Karpas-422 (cell line): ENCODE measurements around the gene PLEKHD1. TPM values are rescaled to one million over a fixed set of nuclear protein-coding genes. Genes with fewer than 3 reads are reported as not detected.

Experiments
- DNase-seq: peaks from one replicate; pipeline ENCODE4 v3.0.0-alpha.2; 2015
- H2AFZ ChIP-seq: fragments of 200-600 bp; sonication (generic); 2 replicates; pipeline ENCODE4 v1.6.1; 2014; ENCODE audit warnings: antibody characterized with exemption, low read length, mixed read lengths
- H3K27ac ChIP-seq: fragments of 200-600 bp; sonication (generic); 2 replicates; pipeline ENCODE4 v1.5.1; 2014; ENCODE audit warnings: mild to moderate bottlenecking, low read length, moderate library complexity
- H3K27me3 ChIP-seq: fragments of 200-600 bp; sonication (generic); 2 replicates; pipeline ENCODE4 v1.6.1; 2014; ENCODE audit warnings: low read length, mixed read lengths
- H3K36me3 ChIP-seq: fragments of 200-600 bp; sonication (generic); 2 replicates; pipeline ENCODE4 v1.6.1; 2014; ENCODE audit warnings: low read length, mixed read lengths; ENCODE audit not compliant: insufficient read depth
- H3K4me1 ChIP-seq: fragments of 200-600 bp; sonication (generic); 2 replicates; pipeline ENCODE4 v1.6.1; 2014; ENCODE audit warnings: mild to moderate bottlenecking, low read length, mixed read lengths
- H3K4me2 ChIP-seq: fragments of 200-600 bp; sonication (generic); 2 replicates; pipeline ENCODE4 v1.6.1; 2014; ENCODE audit warnings: low read length, low read depth, mild to moderate bottlenecking; ENCODE audit not compliant: poor library complexity, severe bottlenecking
- H3K4me3 ChIP-seq: fragments of 200-600 bp; sonication (generic); 2 replicates; pipeline ENCODE4 v1.5.1; 2014; ENCODE audit warnings: mild to moderate bottlenecking, antibody characterized with exemption, low read length, mixed read lengths
- H3K79me2 ChIP-seq: fragments of 200-600 bp; sonication (generic); 2 replicates; pipeline ENCODE4 v1.6.1; 2014; ENCODE audit warnings: mild to moderate bottlenecking, low read length, mixed read lengths
- H3K9ac ChIP-seq: fragments of 200-600 bp; sonication (generic); 2 replicates; pipeline ENCODE4 v1.6.0; 2014; ENCODE audit warnings: low read length
- H3K9me2 ChIP-seq: fragments of 200-600 bp; sonication (generic), shearing (Covaris generic); replicated peaks from 2 replicates; pipeline ENCODE4 v1.6.0; 2014; ENCODE audit warnings: mild to moderate bottlenecking, low read length, moderate library complexity; ENCODE audit not compliant: insufficient read depth
- H3K9me3 ChIP-seq: fragments of 300-700, 200-600 bp; sonication (generic); 2 replicates; pipeline ENCODE4 v1.6.1; 2014; ENCODE audit warnings: low read length, mixed read lengths
- H4K20me1 ChIP-seq: fragments of 200-600 bp; sonication (generic); 2 replicates; pipeline ENCODE4 v1.6.1; 2014; ENCODE audit warnings: mild to moderate bottlenecking, antibody characterized with exemption, low read length, low read depth; ENCODE audit not compliant: insufficient read depth
- total RNA-seq: library from RNA; depleted of rRNA; stranded (reverse); fragments of >200 nt; shearing (Covaris generic); gene quantifications from 2 replicates; pipeline ENCODE4 v1.2.3, GENCODE V29; 2014; ENCODE audit warnings: low replicate concordance

Gene PLEKHD1
- total RNA-seq, 1 experiment from 2014 or later: 0.41 TPM

GRCh38 chr14:69460093-69460701 is 24.3 kb upstream of the PLEKHD1 start:
- Histone ChIP-seq H3K27ac (no peak overlapping the region), H3K4me1 (0 out of 2 replicates have a peak, but pooled peaks cover 3% of the 10 kb centered on the region), H3K4me2 (no peak overlapping the region), H3K4me3 (no peak overlapping the region), H3K9ac (no peak overlapping the region), H3K9me2 (no peaks in the 10 kb centered on the region), H4K20me1 (no peaks in the 10 kb centered on the region), H3K79me2 (no peaks in the 10 kb centered on the region), H3K9me3 (no peaks in the 10 kb centered on the region), H3K27me3 (no peaks in the 10 kb centered on the region), H2AFZ (no peak overlapping the region), H3K36me3 (peaks cover 16% of the 10 kb centered on the region; the same call in 1 of the 2 replicates)
- DNase-seq: peak; percentile 91

- Histone ChIP-seq H3K4me2 (no peak overlapping the region), H3K36me3 (peaks cover 10% of the 10 kb centered on the region; the same call in 1 of the 2 replicates), H3K9me2 (no peaks in the 10 kb centered on the region), H3K9me3 (no peaks in the 10 kb centered on the region), H3K9ac (no peak overlapping the region), H3K4me3 (no peak overlapping the region), H3K27ac (no peak overlapping the region), H2AFZ (no peak overlapping the region), H3K79me2 (no peaks in the 10 kb centered on the region), H4K20me1 (no peaks in the 10 kb centered on the region), H3K4me1 (0 out of 2 replicates have a peak, but pooled peaks cover 3% of the 10 kb centered on the region), H3K27me3 (no peaks in the 10 kb centered on the region)
- DNase-seq: peak; percentile 40
These were observed 20.1 kb upstream of the PLEKHD1 start for GRCh38 chr14:69464379-69464778.

GRCh38 chr14:69464829-69465228 is 19.7 kb upstream of the PLEKHD1 start:
- no peaks in the 10 kb centered on the region for H3K27me3 ChIP-seq
- H3K36me3 ChIP-seq: peaks cover 10% of the 10 kb centered on the region; the same call in 1 of the 2 replicates
- H2AFZ ChIP-seq: no peak overlapping the region
- H3K9me3 ChIP-seq: no peaks in the 10 kb centered on the region
- H3K4me2 ChIP-seq: no peak overlapping the region
- H3K9me2 ChIP-seq: no peaks in the 10 kb centered on the region
- H3K9ac ChIP-seq: no peak overlapping the region
- no peak overlapping the region for H3K4me3 ChIP-seq
- H3K27ac ChIP-seq: no peak overlapping the region
- no peaks in the 10 kb centered on the region for H3K79me2 ChIP-seq
- no peaks in the 10 kb centered on the region for H3K4me1 ChIP-seq
- DNase-seq: no peak
- H4K20me1 ChIP-seq: no peaks in the 10 kb centered on the region

- Histone ChIP-seq H2AFZ (no peak overlapping the region), H4K20me1 (no peaks in the 10 kb centered on the region), H3K27me3 (no peaks in the 10 kb centered on the region), H3K27ac (no peak overlapping the region), H3K79me2 (no peaks in the 10 kb centered on the region), H3K4me2 (no peak overlapping the region), H3K9ac (no peak overlapping the region), H3K9me3 (no peaks in the 10 kb centered on the region), H3K36me3 (no peaks in the 10 kb centered on the region), H3K4me3 (no peak overlapping the region), H3K9me2 (no peaks in the 10 kb centered on the region), H3K4me1 (no peaks in the 10 kb centered on the region)
- DNase-seq: no peak
These were observed 15.6 kb upstream of the PLEKHD1 start for GRCh38 chr14:69468949-69469348.

- H3K4me3 ChIP-seq: no peak overlapping the region
- no peak overlapping the region for H2AFZ ChIP-seq
- H3K27ac ChIP-seq: no peak overlapping the region
- H3K79me2 ChIP-seq: no peaks in the 10 kb centered on the region
- H3K4me1 ChIP-seq: no peaks in the 10 kb centered on the region
- H4K20me1 ChIP-seq: 0 out of 2 replicates have a peak, but pooled peaks cover 3% of the 10 kb centered on the region
- H3K4me2 ChIP-seq: no peak overlapping the region
- DNase-seq: no peak
- no peaks in the 10 kb centered on the region for H3K9me3 ChIP-seq
- H3K9me2 ChIP-seq: no peaks in the 10 kb centered on the region
- H3K9ac ChIP-seq: no peak overlapping the region
- no peaks in the 10 kb centered on the region for H3K36me3 ChIP-seq
- H3K27me3 ChIP-seq: no peaks in the 10 kb centered on the region
These were observed 13.1 kb upstream of the PLEKHD1 start for GRCh38 chr14:69471436-69471835.

- H3K9ac ChIP-seq: no peak overlapping the region
- no peaks in the 10 kb centered on the region for H3K27me3 ChIP-seq
- H3K4me3 ChIP-seq: no peak overlapping the region
- no peaks in the 10 kb centered on the region for H3K9me3 ChIP-seq
- no peak for DNase-seq
- no peak overlapping the region for H2AFZ ChIP-seq
- no peaks in the 10 kb centered on the region for H3K79me2 ChIP-seq
- 0 out of 2 replicates have a peak, but pooled peaks cover 3% of the 10 kb centered on the region for H4K20me1 ChIP-seq
- no peaks in the 10 kb centered on the region for H3K9me2 ChIP-seq
- H3K36me3 ChIP-seq: no peaks in the 10 kb centered on the region
- H3K27ac ChIP-seq: no peak overlapping the region
- no peak overlapping the region for H3K4me2 ChIP-seq
- H3K4me1 ChIP-seq: no peaks in the 10 kb centered on the region
These were observed 12.6 kb upstream of the PLEKHD1 start for GRCh38 chr14:69471916-69472315.

- no peak overlapping the region for H2AFZ ChIP-seq
These were observed 11.3 kb upstream of the PLEKHD1 start for GRCh38 chr14:69473260-69473659.

GRCh38 chr14:69473946-69474345 is 10.6 kb upstream of the PLEKHD1 start:
- Histone ChIP-seq H3K4me3 (no peak overlapping the region), H3K9ac (no peak overlapping the region), H3K27ac (no peak overlapping the region), H3K4me2 (no peak overlapping the region), H3K9me3 (no peaks in the 10 kb centered on the region), H3K9me2 (no peaks in the 10 kb centered on the region), H3K4me1 (peaks cover 8% of the 10 kb centered on the region), H3K27me3 (no peaks in the 10 kb centered on the region), H4K20me1 (0 out of 2 replicates have a peak, but pooled peaks cover 3% of the 10 kb centered on the region), H3K36me3 (no peaks in the 10 kb centered on the region), H2AFZ (no peak overlapping the region), H3K79me2 (no peaks in the 10 kb centered on the region)
- DNase-seq: no peak

More at GRCh38 chr14:69473260-69473659, 11.3 kb upstream of the PLEKHD1 start:
- H3K9me2 ChIP-seq: no peaks in the 10 kb centered on the region
- H3K27ac ChIP-seq: no peak overlapping the region
- no peak overlapping the region for H3K9ac ChIP-seq
- H3K9me3 ChIP-seq: no peaks in the 10 kb centered on the region
- H3K4me2 ChIP-seq: no peak overlapping the region
- no peaks in the 10 kb centered on the region for H3K79me2 ChIP-seq
- DNase-seq: no peak
- H3K4me3 ChIP-seq: no peak overlapping the region
- no peaks in the 10 kb centered on the region for H3K27me3 ChIP-seq
- no peaks in the 10 kb centered on the region for H3K36me3 ChIP-seq
- H3K4me1 ChIP-seq: peaks cover 6% of the 10 kb centered on the region
- H4K20me1 ChIP-seq: 0 out of 2 replicates have a peak, but pooled peaks cover 3% of the 10 kb centered on the region
